Activated CD4-positive, alpha-beta memory T cell treated with anti-CD3 and anti-CD28 coated beads for 36 hours (primary cell): ENCODE measurements around the gene ANGEL2. TPM values are rescaled to one million over a fixed set of nuclear protein-coding genes. Genes with fewer than 3 reads are reported as not detected.

Source experiments
- CTCF ChIA-PET: fragments of 350-600 bp; sonication (Branson Sonifier 250); formaldehyde crosslinking; loops from one replicate; lab custom pipeline; 2021; ENCODE audit warnings: antibody characterized with exemption, inconsistent platforms; lab: Charles Lee
- POLR2A ChIA-PET: fragments of 350-600 bp; sonication (Branson Sonifier 250); formaldehyde crosslinking; loops from one replicate; lab custom pipeline; 2021; ENCODE audit warnings: antibody characterized with exemption; lab: Charles Lee
- DNase-seq: peaks from one replicate; pipeline ENCODE4 v3.0.0-alpha.2; 2020
- H3K27ac Mint-ChIP-seq: one replicate; pipeline ENCODE4 v1.8.0; 2021; ENCODE audit warnings: mixed read lengths
- H3K27me3 Mint-ChIP-seq: one replicate; pipeline ENCODE4 v1.8.0; 2021; ENCODE audit warnings: mixed read lengths
- H3K36me3 Mint-ChIP-seq: one replicate; pipeline ENCODE4 v1.8.0; 2021; ENCODE audit warnings: mixed read lengths
- H3K4me1 Mint-ChIP-seq: one replicate; pipeline ENCODE4 v1.8.0; 2021; ENCODE audit warnings: low read depth, mixed read lengths
- H3K4me3 Mint-ChIP-seq: one replicate; pipeline ENCODE4 v1.8.0; 2021; ENCODE audit warnings: mild to moderate bottlenecking, mixed read lengths
- H3K9me3 Mint-ChIP-seq: one replicate; pipeline ENCODE4 v1.8.0; 2021; ENCODE audit warnings: mixed read lengths
- intact Hi-C: fragments of 100-400 bp; cut with micrococcal nuclease; formaldehyde crosslinking; loops from one replicate; pipeline ENCODE4 v1.15.1; 2023
- total RNA-seq, 2 experiments: library from RNA; stranded (reverse); gene quantifications; one replicate each; pipeline ENCODE4 v1.2.3, GENCODE V29; 2021

ANGEL2 gene
- total RNA-seq, 2 experiments from 2014 or later: 41.3 to 46.4 TPM

DNA sequence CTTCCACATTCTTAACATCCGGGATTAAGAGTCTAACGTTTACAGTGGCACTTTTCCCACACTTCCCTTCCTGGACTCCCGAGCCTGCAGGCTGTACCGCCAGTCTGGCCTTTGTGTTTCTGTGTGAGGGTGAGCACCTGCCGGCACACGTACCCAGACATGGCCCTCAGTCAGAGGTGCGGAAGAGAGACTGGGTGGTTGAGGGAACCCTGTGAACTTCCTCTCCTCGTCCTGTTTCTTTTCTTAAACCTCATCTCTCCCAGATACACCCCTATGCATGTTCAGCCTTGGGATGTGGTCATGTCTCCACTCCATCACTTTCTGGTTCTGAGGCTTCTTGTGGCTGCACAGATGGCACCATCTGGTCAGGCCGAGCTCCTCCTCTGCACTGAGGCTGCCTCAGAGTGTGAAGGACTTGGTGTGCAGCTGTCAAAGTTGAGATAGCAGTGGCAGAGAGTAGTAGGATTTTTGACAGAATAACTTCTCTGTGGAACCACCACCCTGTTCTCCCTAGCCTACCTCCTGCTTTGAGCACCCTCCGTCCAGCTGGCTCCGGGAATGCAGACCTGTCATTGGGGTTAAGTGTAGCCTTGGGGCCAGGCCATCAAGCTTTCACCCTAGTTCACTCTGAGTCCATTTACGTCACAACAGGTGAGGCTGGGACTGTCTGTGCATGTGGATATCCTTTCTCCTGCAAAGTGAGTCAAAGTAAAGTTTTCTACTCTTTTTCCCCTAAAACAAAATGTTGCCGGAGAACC is 33.9 kb downstream of the ANGEL2 start:
- no peak for DNase-seq
- no peaks in the 10 kb centered on the region for H3K27me3 Mint-ChIP-seq
- H3K36me3 Mint-ChIP-seq: no peaks in the 10 kb centered on the region
- H3K9me3 Mint-ChIP-seq: no peaks in the 10 kb centered on the region
- no peak overlapping the region for H3K27ac Mint-ChIP-seq
- CTCF ChIA-PET: interaction anchor here (1.1 to 2.7 kb wide), 3 partner anchors 14 to 22 kb away, joined by 4 to 10 read pairs (median 10); no protein-coding TSS in a partner anchor
- intact Hi-C loops: no loop called here
- peaks cover 36% of the 10 kb centered on the region for H3K4me1 Mint-ChIP-seq
- POLR2A ChIA-PET: no interaction called here
- no peak overlapping the region for H3K4me3 Mint-ChIP-seq

GRCh38 chr1:212981025-212981495 is 34.6 kb downstream of the ANGEL2 start:
- POLR2A ChIA-PET: no interaction called here
- peaks cover 36% of the 10 kb centered on the region for H3K4me1 Mint-ChIP-seq
- H3K9me3 Mint-ChIP-seq: no peaks in the 10 kb centered on the region

DNA sequence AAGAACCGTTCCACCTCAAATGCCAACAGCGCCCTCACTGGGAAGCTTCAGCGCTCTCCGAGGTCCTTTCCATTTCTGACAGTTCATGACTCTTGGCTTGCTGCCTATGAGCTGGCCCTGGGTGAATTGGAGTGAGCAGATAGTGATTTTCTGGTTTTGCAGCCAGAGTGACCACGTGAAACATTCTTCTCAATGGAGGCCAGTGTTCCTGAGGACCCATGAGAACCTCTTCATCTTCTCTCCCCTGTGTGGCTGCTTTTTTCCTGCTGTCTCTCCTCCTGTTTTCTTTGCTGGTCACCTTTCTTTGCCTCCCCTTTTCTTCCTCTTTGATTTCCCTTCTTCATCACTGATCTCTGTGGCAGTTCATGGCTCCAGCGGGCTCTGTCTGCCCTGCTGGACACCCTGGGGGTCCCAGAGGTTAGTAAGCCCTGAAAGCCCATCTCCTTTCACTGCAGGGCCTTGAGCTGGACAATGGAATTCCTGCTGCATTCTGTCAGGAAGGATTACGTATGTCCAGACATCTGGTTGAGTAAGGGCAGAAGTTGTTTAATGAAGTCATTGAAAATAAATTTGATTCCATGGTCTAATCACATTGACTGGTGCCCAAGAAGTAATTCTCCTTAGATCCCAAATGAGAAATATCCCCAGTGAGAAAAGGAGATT is 35.4 kb downstream of the ANGEL2 start:
- peak; percentile 34 for DNase-seq
- Mint-ChIP-seq H3K4me1 (peaks cover 36% of the 10 kb centered on the region), H3K36me3 (no peaks in the 10 kb centered on the region), H3K4me3 (no peak overlapping the region), H3K9me3 (no peaks in the 10 kb centered on the region), H3K27me3 (peaks cover 2% of the 10 kb centered on the region), H3K27ac (peak overlapping the region; percentile 18)
- intact Hi-C loops: no loop called here
- ChIA-PET CTCF (interaction anchor here (0.6 to 2.7 kb wide), 9 partner anchors 12 to 169 kb away, joined by 3 to 10 read pairs (median 4); no protein-coding TSS in a partner anchor), POLR2A (interaction anchor here (0.6 to 1.5 kb wide), 3 partner anchors 34 to 122 kb away, joined by 4 to 5 read pairs (median 5); partner anchors contain the start of genes ANGEL2 and FLVCR1)

More at GRCh38 chr1:212981025-212981495, 34.6 kb downstream of the ANGEL2 start:
- no peak overlapping the region for H3K27ac Mint-ChIP-seq
- CTCF ChIA-PET: interaction anchor here (1.0 to 2.7 kb wide), 4 partner anchors 13 to 123 kb away, joined by 4 to 10 read pairs (median 7); no protein-coding TSS in a partner anchor
- no peak overlapping the region for H3K4me3 Mint-ChIP-seq
- no peaks in the 10 kb centered on the region for H3K36me3 Mint-ChIP-seq
- H3K27me3 Mint-ChIP-seq: peaks cover 2% of the 10 kb centered on the region
- intact Hi-C loops: no loop called here
- DNase-seq: no peak

GRCh38 chr1:212979340-212980122 is 36.1 kb downstream of the ANGEL2 start:
- Mint-ChIP-seq H3K9me3 (no peaks in the 10 kb centered on the region), H3K4me3 (no peak overlapping the region)
- POLR2A ChIA-PET: interaction anchor here (0.6 to 1.5 kb wide), 3 partner anchors 35 to 121 kb away, joined by 4 to 5 read pairs (median 5); partner anchors contain the start of genes ANGEL2 and FLVCR1

DNA sequence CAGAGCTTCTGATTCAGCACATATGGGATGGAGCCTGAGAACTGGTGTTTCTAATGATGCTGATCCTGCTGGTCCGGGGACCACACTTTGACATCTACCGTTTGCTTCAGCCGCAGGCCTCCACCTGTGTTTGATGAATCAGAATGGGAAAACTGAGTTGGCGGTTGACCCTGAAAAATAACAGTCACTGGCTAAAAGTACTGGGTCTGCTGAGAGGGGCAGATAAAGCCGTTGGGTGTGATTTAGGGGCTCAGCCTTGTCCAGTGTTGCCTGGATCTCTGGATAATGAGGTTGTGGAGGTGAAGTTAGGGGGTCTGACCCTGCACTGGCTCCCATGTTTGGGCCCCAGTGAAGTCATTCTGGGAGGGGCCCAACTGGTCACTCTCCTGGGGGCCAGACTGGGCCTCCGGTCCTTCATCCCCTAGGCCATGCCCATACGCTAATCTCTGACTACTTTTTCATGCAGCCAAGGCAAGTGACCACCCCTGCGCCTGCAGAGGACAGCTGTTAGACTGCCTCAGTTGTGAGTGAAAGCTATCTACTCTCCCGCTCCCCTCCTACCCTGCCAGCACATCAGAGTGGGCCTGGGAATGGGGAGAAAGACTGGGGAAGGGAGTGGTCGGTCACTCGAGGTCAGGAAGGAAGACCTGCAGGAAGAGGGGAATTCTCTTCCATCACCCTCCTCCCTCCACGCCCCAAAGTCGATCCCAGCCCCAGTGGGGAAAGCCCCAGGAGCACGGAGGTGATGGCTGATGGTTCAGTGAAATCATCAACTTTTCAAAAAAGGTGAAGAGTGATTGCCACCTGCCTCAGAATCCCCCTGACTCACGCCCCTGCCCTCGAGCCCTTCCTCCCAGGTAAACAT is 37.7 kb downstream of the ANGEL2 start:
- ChIA-PET CTCF (interaction anchor here (1.7 kb wide), 1 partner anchor 9 kb away, joined by 5 read pairs; no protein-coding TSS in a partner anchor), POLR2A (no interaction called here)
- Mint-ChIP-seq H3K9me3 (no peaks in the 10 kb centered on the region), H3K27ac (no peak overlapping the region), H3K27me3 (peaks cover 2% of the 10 kb centered on the region), H3K4me3 (no peak overlapping the region), H3K4me1 (peaks cover 36% of the 10 kb centered on the region), H3K36me3 (no peaks in the 10 kb centered on the region)
- intact Hi-C loops: loop anchor here (2.0 kb wide), 3 partner anchors 25 to 119 kb away; partner anchors contain the start of genes FLVCR1 and VASH2
- DNase-seq: peak; percentile 61

More at GRCh38 chr1:212979340-212980122, 36.1 kb downstream of the ANGEL2 start:
- CTCF ChIA-PET: interaction anchor here (0.6 to 1.9 kb wide), 9 partner anchors 12 to 198 kb away, joined by 3 to 10 read pairs (median 4); no protein-coding TSS in a partner anchor
- H3K4me1 Mint-ChIP-seq: peaks cover 36% of the 10 kb centered on the region
- H3K27ac Mint-ChIP-seq: peak overlapping the region; percentile 44
- H3K27me3 Mint-ChIP-seq: peaks cover 2% of the 10 kb centered on the region
- DNase-seq: peak; percentile 78
- intact Hi-C loops: loop anchor here (2.0 kb wide), 3 partner anchors 23 to 121 kb away; partner anchors contain the start of genes FLVCR1 and VASH2
- H3K36me3 Mint-ChIP-seq: no peaks in the 10 kb centered on the region

DNA sequence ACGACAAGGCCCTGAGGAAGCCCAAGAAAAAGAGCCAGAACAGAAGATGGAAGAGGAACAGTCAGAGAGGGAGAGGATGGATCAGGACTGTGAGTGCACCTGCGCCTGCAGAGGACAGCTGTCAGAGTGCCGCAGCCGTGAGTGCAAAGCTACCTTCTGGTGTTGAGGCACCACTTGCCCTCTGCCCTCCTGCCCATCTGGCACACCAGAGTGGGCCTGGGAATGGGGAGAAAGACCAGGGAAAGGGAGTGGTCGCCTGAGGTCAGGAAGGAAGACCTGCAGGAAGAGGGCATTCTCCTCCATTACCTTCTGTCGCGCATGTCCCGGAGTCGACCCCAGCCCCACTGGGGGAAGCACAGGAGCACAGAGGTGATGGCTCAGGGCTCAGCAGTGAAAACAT is 39.1 kb downstream of the ANGEL2 start:
- H3K36me3 Mint-ChIP-seq: no peaks in the 10 kb centered on the region
- peaks cover 35% of the 10 kb centered on the region for H3K4me1 Mint-ChIP-seq
- peaks cover 2% of the 10 kb centered on the region for H3K27me3 Mint-ChIP-seq
- ChIA-PET POLR2A (no interaction called here), CTCF (interaction anchor here (0.7 to 1.7 kb wide), 3 partner anchors 8 to 521 kb away, joined by 3 to 5 read pairs (median 4); no protein-coding TSS in a partner anchor)
- DNase-seq: no peak
- H3K4me3 Mint-ChIP-seq: no peak overlapping the region
- intact Hi-C loops: no loop called here
- H3K27ac Mint-ChIP-seq: no peak overlapping the region
- no peaks in the 10 kb centered on the region for H3K9me3 Mint-ChIP-seq

DNA sequence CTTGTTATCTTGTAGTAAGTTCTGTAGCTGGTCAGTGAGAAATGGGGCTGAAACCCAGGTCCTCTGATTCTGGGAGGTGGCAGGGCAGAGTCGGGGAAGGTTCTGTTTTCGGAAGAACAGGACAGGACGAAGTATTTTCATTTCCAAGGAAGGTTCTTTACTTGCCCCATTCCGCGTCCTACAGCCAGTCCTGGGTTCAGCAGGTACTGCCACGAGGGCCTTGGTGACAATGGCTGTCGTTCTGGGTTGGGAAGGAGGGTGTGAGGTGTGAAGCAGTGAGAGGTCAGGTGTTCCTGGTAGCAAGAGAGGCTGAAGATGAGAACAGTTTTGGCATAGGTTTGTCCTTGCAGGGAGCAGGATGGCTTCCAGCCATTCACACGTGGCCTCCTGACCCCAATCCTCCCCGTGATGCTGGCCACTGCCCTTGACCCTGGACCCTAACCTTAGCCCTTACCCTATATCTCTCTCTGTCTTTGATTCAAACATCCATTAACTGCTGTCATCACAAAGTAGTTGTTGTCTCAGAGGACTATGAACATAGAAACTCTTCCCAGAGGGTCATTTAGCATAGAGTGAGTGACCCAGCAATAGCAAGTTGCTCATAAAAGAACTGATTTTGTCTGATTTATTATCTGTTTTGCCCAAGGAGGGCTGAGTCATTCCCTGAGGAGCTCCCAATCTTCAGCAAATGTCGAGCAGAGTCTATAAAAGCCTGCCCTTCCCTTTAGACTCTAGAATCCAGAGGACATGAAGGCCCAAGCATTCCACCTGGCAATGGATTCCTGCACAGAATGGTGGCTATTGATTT is 40.4 kb downstream of the ANGEL2 start:
- H3K27ac Mint-ChIP-seq: no peak overlapping the region
- CTCF ChIA-PET: no interaction called here
- H3K9me3 Mint-ChIP-seq: no peaks in the 10 kb centered on the region
- intact Hi-C loops: no loop called here
- H3K36me3 Mint-ChIP-seq: no peaks in the 10 kb centered on the region
- H3K27me3 Mint-ChIP-seq: peaks cover 2% of the 10 kb centered on the region
- peaks cover 29% of the 10 kb centered on the region for H3K4me1 Mint-ChIP-seq
- no peak for DNase-seq
- POLR2A ChIA-PET: no interaction called here
- H3K4me3 Mint-ChIP-seq: no peak overlapping the region

- Mint-ChIP-seq H3K27me3 (peaks cover 4% of the 10 kb centered on the region), H3K9me3 (no peaks in the 10 kb centered on the region), H3K27ac (no peak overlapping the region), H3K4me3 (no peak overlapping the region), H3K36me3 (no peaks in the 10 kb centered on the region), H3K4me1 (peaks cover 23% of the 10 kb centered on the region)
- ChIA-PET POLR2A (no interaction called here), CTCF (no interaction called here)
- intact Hi-C loops: no loop called here
- no peak for DNase-seq
Measured at GRCh38 chr1:212974711-212975110, 41.0 kb downstream of the ANGEL2 start.

DNA sequence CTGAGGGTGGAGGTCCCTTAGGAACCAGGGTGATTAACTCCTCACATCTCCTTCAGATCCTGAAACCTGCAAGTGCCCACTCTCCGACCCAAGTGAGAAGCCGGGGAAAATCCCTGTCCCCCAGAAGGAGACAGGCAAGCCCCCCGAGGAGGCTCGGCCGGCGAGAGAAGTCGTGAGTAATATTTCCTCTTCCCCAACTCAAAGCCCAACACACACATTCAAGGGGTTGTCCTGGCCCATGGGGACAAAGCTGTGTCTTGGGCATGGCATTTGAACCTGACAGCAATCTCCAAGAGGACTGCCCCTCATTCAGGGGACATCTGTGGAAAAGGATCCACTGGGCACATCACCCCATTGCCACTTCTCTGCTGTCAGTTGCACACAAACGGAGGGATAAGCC is 41.8 kb downstream of the ANGEL2 start:
- no peak overlapping the region for H3K4me3 Mint-ChIP-seq
- H3K9me3 Mint-ChIP-seq: no peaks in the 10 kb centered on the region
- ChIA-PET POLR2A (no interaction called here), CTCF (no interaction called here)
- peaks cover 7% of the 10 kb centered on the region for H3K27me3 Mint-ChIP-seq
- no peak overlapping the region for H3K27ac Mint-ChIP-seq
- DNase-seq: no peak
- peaks cover 15% of the 10 kb centered on the region for H3K4me1 Mint-ChIP-seq
- no peaks in the 10 kb centered on the region for H3K36me3 Mint-ChIP-seq
- intact Hi-C loops: no loop called here

GRCh38 chr1:212973426-212973825 is 42.2 kb downstream of the ANGEL2 start:
- DNase-seq: no peak
- Mint-ChIP-seq H3K4me3 (no peak overlapping the region), H3K27me3 (peaks cover 7% of the 10 kb centered on the region), H3K4me1 (peaks cover 10% of the 10 kb centered on the region), H3K36me3 (no peaks in the 10 kb centered on the region), H3K9me3 (no peaks in the 10 kb centered on the region), H3K27ac (no peak overlapping the region)
- ChIA-PET CTCF (interaction anchor here (0.7 kb wide), 1 partner anchor 24 kb away, joined by 3 read pairs; no protein-coding TSS in a partner anchor), POLR2A (no interaction called here)
- intact Hi-C loops: no loop called here
